ENCODE data around the gene LYSMD2. TPM values are rescaled to one million over a fixed set of nuclear protein-coding genes. Genes with fewer than 3 reads are reported as not detected.
A peak's percentile ranks its signal among the peaks of the same experiment; 100 is the strongest.

LYSMD2 gene
- total and polyA plus RNA-seq, 9 of the 15 experiments (the other 6 are each of a cell fraction or from before 2014, with no cell fraction given) = 4.3 to 30.3 (median 9.8) TPM

DNA sequence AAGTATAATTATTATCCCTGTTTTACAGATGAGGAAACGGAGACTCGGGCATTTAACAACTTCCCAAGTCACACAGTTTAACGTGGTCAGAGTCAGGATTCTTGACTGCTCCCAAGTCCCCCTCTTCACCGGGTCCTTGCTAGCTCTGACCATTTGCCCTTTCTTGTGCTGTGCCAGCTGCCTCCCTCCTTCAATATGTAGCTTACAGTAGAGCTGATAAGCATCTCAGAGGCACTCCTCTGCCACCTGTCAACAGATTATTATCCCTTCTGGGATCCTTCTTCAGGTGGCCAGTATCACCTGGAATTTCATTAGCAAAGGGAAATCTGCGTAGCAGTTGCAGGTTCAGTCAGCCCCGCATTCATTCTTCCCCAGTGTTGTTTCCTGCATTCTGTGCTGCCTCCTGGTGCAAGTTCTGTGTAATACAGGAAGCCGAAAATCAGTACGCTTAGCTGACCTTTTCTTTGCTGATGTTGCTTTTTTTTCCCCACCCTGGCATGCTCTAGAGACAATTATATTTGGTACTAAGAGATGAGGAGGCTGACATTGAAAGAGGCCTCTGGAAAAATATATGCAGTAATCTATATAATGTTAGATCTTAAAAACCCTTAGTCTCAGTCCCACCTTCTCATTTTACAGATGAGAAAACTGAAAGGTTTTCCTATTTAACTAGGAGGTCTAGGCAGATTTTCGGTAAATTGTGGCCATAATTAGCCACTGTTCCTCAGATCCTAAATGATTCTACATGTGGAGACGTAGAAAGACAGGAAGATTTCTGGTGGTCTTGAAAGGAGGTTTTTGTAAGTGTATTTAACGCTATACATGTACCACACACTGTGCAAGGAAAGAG, 38.7 kb upstream of the LYSMD2 start (continued):
- TF ChIP-seq, protein P1, sequence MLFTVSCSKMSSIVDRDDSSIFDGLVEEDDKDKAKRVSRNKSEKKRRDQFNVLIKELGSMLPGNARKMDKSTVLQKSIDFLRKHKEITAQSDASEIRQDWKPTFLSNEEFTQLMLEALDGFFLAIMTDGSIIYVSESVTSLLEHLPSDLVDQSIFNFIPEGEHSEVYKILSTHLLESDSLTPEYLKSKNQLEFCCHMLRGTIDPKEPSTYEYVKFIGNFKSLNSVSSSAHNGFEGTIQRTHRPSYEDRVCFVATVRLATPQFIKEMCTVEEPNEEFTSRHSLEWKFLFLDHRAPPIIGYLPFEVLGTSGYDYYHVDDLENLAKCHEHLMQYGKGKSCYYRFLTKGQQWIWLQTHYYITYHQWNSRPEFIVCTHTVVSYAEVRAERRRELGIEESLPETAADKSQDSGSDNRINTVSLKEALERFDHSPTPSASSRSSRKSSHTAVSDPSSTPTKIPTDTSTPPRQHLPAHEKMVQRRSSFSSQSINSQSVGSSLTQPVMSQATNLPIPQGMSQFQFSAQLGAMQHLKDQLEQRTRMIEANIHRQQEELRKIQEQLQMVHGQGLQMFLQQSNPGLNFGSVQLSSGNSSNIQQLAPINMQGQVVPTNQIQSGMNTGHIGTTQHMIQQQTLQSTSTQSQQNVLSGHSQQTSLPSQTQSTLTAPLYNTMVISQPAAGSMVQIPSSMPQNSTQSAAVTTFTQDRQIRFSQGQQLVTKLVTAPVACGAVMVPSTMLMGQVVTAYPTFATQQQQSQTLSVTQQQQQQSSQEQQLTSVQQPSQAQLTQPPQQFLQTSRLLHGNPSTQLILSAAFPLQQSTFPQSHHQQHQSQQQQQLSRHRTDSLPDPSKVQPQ (CRISPR knock-in tag; IDR thresholded peaks at IDR 0.05; ENCODE audit: borderline replicate concordance) = no peak
- TF ChIP-seq SMARCE1 (IDR thresholded peaks at IDR 0.05) (no peak), CXXC5 (CRISPR knock-in tag; IDR thresholded peaks at IDR 0.05) (peak; percentile 33; the same call in 1 of the 2 replicates), PTBP1 (IDR thresholded peaks at IDR 0.05; ENCODE audit: low read depth, low read length) (no peak), ZNF778 (CRISPR knock-in tag; IDR thresholded peaks at IDR 0.05) (no peak)
- TF ChIP-seq, protein P2, sequence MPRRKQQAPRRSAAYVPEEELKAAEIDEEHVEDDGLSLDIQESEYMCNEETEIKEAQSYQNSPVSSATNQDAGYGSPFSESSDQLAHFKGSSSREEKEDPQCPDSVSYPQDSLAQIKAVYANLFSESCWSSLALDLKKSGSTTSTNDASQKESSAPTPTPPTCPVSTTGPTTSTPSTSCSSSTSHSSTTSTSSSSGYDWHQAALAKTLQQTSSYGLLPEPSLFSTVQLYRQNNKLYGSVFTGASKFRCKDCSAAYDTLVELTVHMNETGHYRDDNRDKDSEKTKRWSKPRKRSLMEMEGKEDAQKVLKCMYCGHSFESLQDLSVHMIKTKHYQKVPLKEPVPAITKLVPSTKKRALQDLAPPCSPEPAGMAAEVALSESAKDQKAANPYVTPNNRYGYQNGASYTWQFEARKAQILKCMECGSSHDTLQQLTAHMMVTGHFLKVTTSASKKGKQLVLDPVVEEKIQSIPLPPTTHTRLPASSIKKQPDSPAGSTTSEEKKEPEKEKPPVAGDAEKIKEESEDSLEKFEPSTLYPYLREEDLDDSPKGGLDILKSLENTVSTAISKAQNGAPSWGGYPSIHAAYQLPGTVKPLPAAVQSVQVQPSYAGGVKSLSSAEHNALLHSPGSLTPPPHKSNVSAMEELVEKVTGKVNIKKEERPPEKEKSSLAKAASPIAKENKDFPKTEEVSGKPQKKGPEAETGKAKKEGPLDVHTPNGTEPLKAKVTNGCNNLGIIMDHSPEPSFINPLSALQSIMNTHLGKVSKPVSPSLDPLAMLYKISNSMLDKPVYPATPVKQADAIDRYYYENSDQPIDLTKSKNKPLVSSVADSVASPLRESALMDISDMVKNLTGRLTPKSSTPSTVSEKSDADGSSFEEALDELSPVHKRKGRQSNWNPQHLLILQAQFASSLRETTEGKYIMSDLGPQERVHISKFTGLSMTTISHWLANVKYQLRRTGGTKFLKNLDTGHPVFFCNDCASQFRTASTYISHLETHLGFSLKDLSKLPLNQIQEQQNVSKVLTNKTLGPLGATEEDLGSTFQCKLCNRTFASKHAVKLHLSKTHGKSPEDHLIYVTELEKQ (CRISPR knock-in tag; IDR thresholded peaks at IDR 0.05) = no peak
- TF ChIP-seq, protein P3, sequence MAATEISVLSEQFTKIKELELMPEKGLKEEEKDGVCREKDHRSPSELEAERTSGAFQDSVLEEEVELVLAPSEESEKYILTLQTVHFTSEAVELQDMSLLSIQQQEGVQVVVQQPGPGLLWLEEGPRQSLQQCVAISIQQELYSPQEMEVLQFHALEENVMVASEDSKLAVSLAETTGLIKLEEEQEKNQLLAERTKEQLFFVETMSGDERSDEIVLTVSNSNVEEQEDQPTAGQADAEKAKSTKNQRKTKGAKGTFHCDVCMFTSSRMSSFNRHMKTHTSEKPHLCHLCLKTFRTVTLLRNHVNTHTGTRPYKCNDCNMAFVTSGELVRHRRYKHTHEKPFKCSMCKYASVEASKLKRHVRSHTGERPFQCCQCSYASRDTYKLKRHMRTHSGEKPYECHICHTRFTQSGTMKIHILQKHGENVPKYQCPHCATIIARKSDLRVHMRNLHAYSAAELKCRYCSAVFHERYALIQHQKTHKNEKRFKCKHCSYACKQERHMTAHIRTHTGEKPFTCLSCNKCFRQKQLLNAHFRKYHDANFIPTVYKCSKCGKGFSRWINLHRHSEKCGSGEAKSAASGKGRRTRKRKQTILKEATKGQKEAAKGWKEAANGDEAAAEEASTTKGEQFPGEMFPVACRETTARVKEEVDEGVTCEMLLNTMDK (IDR thresholded peaks at IDR 0.05; ENCODE audit: borderline replicate concordance, insufficient read depth, low read depth, low read length, poor library complexity, severe bottlenecking) = no peak
- TF ChIP-seq, protein P4, sequence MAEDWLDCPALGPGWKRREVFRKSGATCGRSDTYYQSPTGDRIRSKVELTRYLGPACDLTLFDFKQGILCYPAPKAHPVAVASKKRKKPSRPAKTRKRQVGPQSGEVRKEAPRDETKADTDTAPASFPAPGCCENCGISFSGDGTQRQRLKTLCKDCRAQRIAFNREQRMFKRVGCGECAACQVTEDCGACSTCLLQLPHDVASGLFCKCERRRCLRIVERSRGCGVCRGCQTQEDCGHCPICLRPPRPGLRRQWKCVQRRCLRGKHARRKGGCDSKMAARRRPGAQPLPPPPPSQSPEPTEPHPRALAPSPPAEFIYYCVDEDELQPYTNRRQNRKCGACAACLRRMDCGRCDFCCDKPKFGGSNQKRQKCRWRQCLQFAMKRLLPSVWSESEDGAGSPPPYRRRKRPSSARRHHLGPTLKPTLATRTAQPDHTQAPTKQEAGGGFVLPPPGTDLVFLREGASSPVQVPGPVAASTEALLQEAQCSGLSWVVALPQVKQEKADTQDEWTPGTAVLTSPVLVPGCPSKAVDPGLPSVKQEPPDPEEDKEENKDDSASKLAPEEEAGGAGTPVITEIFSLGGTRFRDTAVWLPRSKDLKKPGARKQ (CRISPR knock-in tag; IDR thresholded peaks at IDR 0.05) = no peak

Measured in K562 (cell line).